Brain microvascular endothelial cell (primary cell): ENCODE data around the gene IFRD1.

Experiments used
- DNase-seq: peaks from one replicate; pipeline ENCODE4 v3.0.0-alpha.2; 2020
- H3K27ac ChIP-seq: fragments of 250-450 bp; sonication (Bioruptor Pico); 2 replicates; pipeline ENCODE4 v1.5.1; 2020; ENCODE audit warnings: mild to moderate bottlenecking, moderate library complexity
- H3K27me3 ChIP-seq: fragments of 250-450 bp; sonication (Bioruptor Pico); replicated peaks from 2 replicates; pipeline ENCODE4 v1.5.1; 2020; ENCODE audit warnings: mild to moderate bottlenecking
- H3K36me3 ChIP-seq: fragments of 250-450 bp; sonication (Bioruptor Pico); replicated peaks from 2 replicates; pipeline ENCODE4 v1.5.1; 2020; ENCODE audit warnings: mild to moderate bottlenecking
- H3K4me3 ChIP-seq: 2 replicates; pipeline ENCODE4 v1.5.1; 2011; ENCODE audit warnings: low read depth, mild to moderate bottlenecking, control low read depth, low read length, moderate library complexity
- CTCF ChIP-seq: IDR thresholded peaks from 2 replicates; pipeline ENCODE4 v1.5.1; 2011; ENCODE audit warnings: low read depth, mild to moderate bottlenecking, moderate library complexity, low read length, control low read depth, inconsistent platforms; ENCODE audit errors: missing control alignments
- in situ Hi-C: cut with HindIII; loops from 2 replicates; pipeline ENCODE4 v1.10.0; 2017; ENCODE audit warnings: low sequenced_read_pairs, low pct_ligation_motif_present

Gene IFRD1

GRCh38 chr7:112411186-112411795, 39.0 kb upstream of the IFRD1 start:
- in situ Hi-C loops = loop anchor here (25.0 kb wide), 1 partner anchor 649 kb away; no protein-coding TSS in a partner anchor
- H3K4me3 ChIP-seq = no peak overlapping the region
- H3K27me3 ChIP-seq = no peaks in the 10 kb centered on the region
- no peaks in the 10 kb centered on the region for H3K36me3 ChIP-seq
- no peak overlapping the region for H3K27ac ChIP-seq
- no peak for DNase-seq
- peak; percentile 87 for TF ChIP-seq CTCF

- Histone ChIP-seq H3K4me3 (no peak overlapping the region), H3K27ac (no peak overlapping the region), H3K36me3 (no peaks in the 10 kb centered on the region), H3K27me3 (no peaks in the 10 kb centered on the region)
- in situ Hi-C loops = loop anchor here (25.0 kb wide), 1 partner anchor 653 kb away; no protein-coding TSS in a partner anchor
- DNase-seq = peak; percentile 43
- TF ChIP-seq CTCF = peak; percentile 68
Observed at GRCh38 chr7:112414855-112415490, 35.3 kb upstream of the IFRD1 start.

GRCh38 chr7:112416127-112416526, 34.1 kb upstream of the IFRD1 start:
- peak; percentile 53 for DNase-seq
- TF ChIP-seq CTCF = no peak
- H3K4me3 ChIP-seq = no peak overlapping the region

GRCh38 chr7:112419543-112420130, 30.6 kb upstream of the IFRD1 start:
- no peak for TF ChIP-seq CTCF
- Histone ChIP-seq H3K4me3 (no peak overlapping the region), H3K36me3 (no peaks in the 10 kb centered on the region), H3K27me3 (no peaks in the 10 kb centered on the region), H3K27ac (no peak overlapping the region)
- in situ Hi-C loops = loop anchor here (25.0 kb wide), 1 partner anchor 657 kb away; no protein-coding TSS in a partner anchor
- DNase-seq = no peak

More at GRCh38 chr7:112416127-112416526, 34.1 kb upstream of the IFRD1 start:
- in situ Hi-C loops = loop anchor here (25.0 kb wide), 1 partner anchor 654 kb away; no protein-coding TSS in a partner anchor
- H3K27me3 ChIP-seq = no peaks in the 10 kb centered on the region
- no peak overlapping the region for H3K27ac ChIP-seq
- no peaks in the 10 kb centered on the region for H3K36me3 ChIP-seq

GRCh38 chr7:112420236-112420861, 29.9 kb upstream of the IFRD1 start:
- Histone ChIP-seq H3K27me3 (no peaks in the 10 kb centered on the region), H3K4me3 (no peak overlapping the region), H3K27ac (no peak overlapping the region), H3K36me3 (no peaks in the 10 kb centered on the region)
- no peak for DNase-seq
- in situ Hi-C loops = loop anchor here (25.0 kb wide), 1 partner anchor 658 kb away; no protein-coding TSS in a partner anchor
- TF ChIP-seq CTCF = no peak
